Thyroid gland (tissue), 4 donors: Measurements from ENCODE around the gene PRMT2. TPM values are rescaled to one million over a fixed set of nuclear protein-coding genes. Genes with fewer than 3 reads are reported as not detected.
A peak's percentile ranks its signal among the peaks of the same experiment; 100 is the strongest.

ENCODE experiments used
- DNase-seq, 2 donors: peaks; one replicate each; pipeline ENCODE4 v3.0.0-alpha.2; 2019
- H3K27ac ChIP-seq, 3 donors: fragments of 200-600 bp; sonication (generic); 1 replicate in 2 of 3; 2 replicates in 1 of 3; pipeline ENCODE4 v1.5.1; 2016 to 2019; ENCODE audit warnings: mild to moderate bottlenecking in 1 of 3, moderate library complexity in 1 of 3
- H3K27me3 ChIP-seq: fragments of 200-600 bp; sonication (generic); one replicate; pipeline ENCODE4 v1.5.1; 2019
- H3K36me3 ChIP-seq, 2 donors: fragments of 200-600 bp; sonication (generic); one replicate each; pipeline ENCODE4 v1.5.1; 2016 to 2019
- H3K4me1 ChIP-seq, 2 donors: fragments of 200-600 bp; sonication (generic); one replicate each; pipeline ENCODE4 v1.5.1; 2017 to 2019
- H3K4me3 ChIP-seq, 3 donors: fragments of 200-600 bp; sonication (generic); replicated peaks in 1 of 3; 1 replicate in 2 of 3; 2 replicates in 1 of 3; pipeline ENCODE4 v1.5.1; 2016; ENCODE audit warnings: mild to moderate bottlenecking in 1 of 3
- H3K9me3 ChIP-seq: fragments of 200-600 bp; sonication (generic); one replicate; pipeline ENCODE4 v1.5.1; 2017
- POLR2A ChIP-seq, 2 donors: fragments of 450-650 bp; IDR thresholded peaks; one replicate each; pipeline ENCODE4 v1.6.1; 2017; ENCODE audit warnings: antibody characterized with exemption in 2 of 2, mild to moderate bottlenecking in 2 of 2, moderate library complexity in 1 of 2
- WGBS, 2 donors: methylation state at CpG; one replicate each; pipeline ENCODE4 v1.1.5; 2017; 5-methylcytosine and 5-hydroxymethylcytosine counted together
- intact Hi-C: fragments of 100-400 bp; cut with DNase I; formaldehyde crosslinking; loops from one replicate; pipeline ENCODE4 v1.15.1; 2023
- total RNA-seq, 4 donors: library from RNA; depleted of rRNA; stranded (reverse); fragments of >200 nt; gene quantifications; one replicate each; pipeline ENCODE4 v1.2.3, GENCODE V29; 2016
- TF ChIP-seq, protein P1 (sequence below), 6 experiments: fragments of 200-600 bp in 3 of 6; fragments of 450-650 bp in 3 of 6; sonication (generic) in 3 of 6; IDR thresholded peaks; one replicate each; pipeline ENCODE4 v1.5.1; 2016 to 2019; ENCODE audit warnings: antibody characterized with exemption in 6 of 6, mild to moderate bottlenecking in 2 of 6, inconsistent platforms in 1 of 6, moderate library complexity in 1 of 6

Gene PRMT2
- total RNA-seq, 4 donors from 2014 or later = 94.6 to 112 (median 99.4) TPM

GRCh38 chr21:46663754-46664153, 28.3 kb downstream of the PRMT2 start:
- no peaks in the 10 kb centered on the region for H3K27me3 ChIP-seq
- H3K27ac ChIP-seq = no peak overlapping the region
- no peak for DNase-seq
- peaks cover 8 to 13% of the 10 kb centered on the region in 2 donors for H3K36me3 ChIP-seq
- H3K4me1 ChIP-seq = peaks cover 4 to 13% of the 10 kb centered on the region in 2 donors
- TF ChIP-seq, protein P1, sequence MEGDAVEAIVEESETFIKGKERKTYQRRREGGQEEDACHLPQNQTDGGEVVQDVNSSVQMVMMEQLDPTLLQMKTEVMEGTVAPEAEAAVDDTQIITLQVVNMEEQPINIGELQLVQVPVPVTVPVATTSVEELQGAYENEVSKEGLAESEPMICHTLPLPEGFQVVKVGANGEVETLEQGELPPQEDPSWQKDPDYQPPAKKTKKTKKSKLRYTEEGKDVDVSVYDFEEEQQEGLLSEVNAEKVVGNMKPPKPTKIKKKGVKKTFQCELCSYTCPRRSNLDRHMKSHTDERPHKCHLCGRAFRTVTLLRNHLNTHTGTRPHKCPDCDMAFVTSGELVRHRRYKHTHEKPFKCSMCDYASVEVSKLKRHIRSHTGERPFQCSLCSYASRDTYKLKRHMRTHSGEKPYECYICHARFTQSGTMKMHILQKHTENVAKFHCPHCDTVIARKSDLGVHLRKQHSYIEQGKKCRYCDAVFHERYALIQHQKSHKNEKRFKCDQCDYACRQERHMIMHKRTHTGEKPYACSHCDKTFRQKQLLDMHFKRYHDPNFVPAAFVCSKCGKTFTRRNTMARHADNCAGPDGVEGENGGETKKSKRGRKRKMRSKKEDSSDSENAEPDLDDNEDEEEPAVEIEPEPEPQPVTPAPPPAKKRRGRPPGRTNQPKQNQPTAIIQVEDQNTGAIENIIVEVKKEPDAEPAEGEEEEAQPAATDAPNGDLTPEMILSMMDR (IDR thresholded peaks at IDR 0.05) = no peak
- no peak for TF ChIP-seq POLR2A (IDR thresholded peaks at IDR 0.05)
- H3K9me3 ChIP-seq = no peaks in the 10 kb centered on the region
- intact Hi-C loops = no loop called here
- WGBS, 2 donors = 92 to 96% methylated on average over 7 to 8 of the region's 8 CpGs
- H3K4me3 ChIP-seq = no peak overlapping the region

DNA sequence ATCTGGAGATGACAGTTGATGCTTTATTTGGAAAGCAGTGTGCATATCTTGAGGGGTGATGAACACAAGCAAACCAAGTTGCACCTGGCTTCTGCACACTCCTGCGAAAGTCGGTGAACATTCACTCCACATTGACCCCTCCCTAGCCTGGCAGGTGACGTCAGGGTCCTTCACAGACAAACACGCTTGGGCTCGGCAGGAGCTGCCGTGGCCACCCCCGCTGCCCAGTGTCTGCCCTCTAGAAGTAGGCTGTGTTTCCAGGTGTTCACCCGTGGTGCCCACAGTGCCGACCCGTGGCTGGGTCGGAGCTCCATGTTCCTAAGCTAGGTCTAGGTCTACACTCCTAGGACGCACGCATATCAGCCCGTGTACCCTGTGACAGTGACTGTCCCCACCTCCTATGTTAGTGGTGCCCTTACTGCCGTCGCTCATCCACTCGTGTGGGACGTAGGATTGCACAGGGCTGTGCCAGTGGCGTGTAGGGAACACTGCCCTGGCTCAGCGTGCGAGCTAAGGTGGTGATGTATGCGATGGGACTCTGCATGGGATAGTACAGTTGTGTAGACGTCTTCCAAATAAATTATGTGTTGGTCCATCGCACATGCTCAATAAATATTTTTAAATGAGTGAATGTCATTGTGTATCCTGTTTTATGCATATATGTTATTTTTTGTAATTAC, 29.0 kb downstream of the PRMT2 start:
- 96 to 97% methylated on average over 21 to 23 of the region's 24 CpGs for WGBS, 2 donors
- Histone ChIP-seq H3K27ac (no peak overlapping the region), H3K36me3 (peaks cover 8 to 13% of the 10 kb centered on the region in 2 donors), H3K4me1 (peaks cover 4 to 13% of the 10 kb centered on the region in 2 donors), H3K4me3 (no peak overlapping the region), H3K27me3 (no peaks in the 10 kb centered on the region), H3K9me3 (no peaks in the 10 kb centered on the region)
- intact Hi-C loops = no loop called here
- no peak for TF ChIP-seq POLR2A (IDR thresholded peaks at IDR 0.05)
- TF ChIP-seq, protein P1 (IDR thresholded peaks at IDR 0.05) = no peak
- DNase-seq = no peak

DNA sequence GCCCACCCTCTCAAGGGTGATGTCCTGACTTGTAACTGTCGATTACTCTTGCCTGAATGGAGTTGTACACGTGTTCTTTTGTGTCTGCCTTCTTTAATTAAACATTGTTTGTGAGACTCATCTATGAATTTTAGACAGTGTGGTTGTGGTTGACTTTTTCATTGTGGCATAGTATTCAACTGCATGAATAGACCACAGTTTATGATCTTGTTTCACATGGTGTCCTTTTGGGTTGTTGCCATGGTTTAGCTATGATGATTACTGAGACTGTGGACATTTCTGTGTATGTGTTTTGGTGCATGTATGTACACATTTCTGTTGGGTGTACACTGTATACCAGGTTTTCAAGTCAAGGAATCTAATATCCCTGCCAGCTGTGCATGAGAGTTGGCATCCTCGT, 30.1 kb downstream of the PRMT2 start:
- intact Hi-C loops = no loop called here
- Histone ChIP-seq H3K4me1 (peaks cover 4 to 13% of the 10 kb centered on the region in 2 donors), H3K27me3 (no peaks in the 10 kb centered on the region), H3K27ac (no peak overlapping the region), H3K9me3 (no peaks in the 10 kb centered on the region), H3K36me3 (peaks cover 8 to 13% of the 10 kb centered on the region in 2 donors), H3K4me3 (no peak overlapping the region)
- DNase-seq = no peak
- 89 to 92% methylated on average over 3 of the region's 3 CpGs for WGBS, 2 donors
- TF ChIP-seq POLR2A (IDR thresholded peaks at IDR 0.05) = no peak

DNA sequence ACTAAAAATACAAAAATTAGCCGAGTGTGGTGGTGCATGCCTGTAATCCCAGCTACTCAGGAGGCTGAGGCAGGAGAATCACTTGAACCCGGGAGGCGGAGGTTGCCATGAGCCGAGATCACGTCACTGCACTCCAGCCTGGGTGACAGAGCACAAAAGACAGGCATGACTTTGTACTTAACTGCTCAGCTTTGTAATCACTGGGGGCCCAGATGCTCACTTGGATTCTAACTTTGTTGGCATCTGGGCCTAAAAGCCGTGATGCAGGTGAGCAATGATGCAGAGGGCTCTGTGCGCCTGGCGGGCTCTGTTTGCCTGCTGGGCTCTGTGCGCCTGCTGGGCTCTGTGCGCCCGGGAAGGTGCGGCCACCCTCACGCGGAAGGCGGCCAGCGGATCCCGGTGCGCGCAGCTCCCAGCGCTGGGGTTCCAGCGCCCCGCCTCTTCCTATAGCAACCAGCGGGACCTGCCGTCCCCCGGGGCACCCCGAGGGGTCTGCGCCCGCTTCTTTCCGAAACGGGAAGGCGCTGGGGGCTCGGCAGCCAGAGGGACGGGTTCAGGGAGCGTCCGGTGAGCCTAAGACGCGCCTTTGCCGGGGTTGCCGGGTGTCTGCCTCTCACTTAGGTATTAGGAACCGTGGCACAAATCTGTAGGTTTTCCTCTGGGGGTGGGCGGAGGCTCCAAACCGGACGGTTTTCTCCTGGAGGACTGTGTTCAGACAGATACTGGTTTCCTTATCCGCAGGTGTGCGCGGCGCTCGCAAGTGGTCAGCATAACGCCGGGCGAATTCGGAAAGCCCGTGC, 31.7 kb downstream of the PRMT2 start:
- no peak for DNase-seq
- Histone ChIP-seq H3K27ac (no peak overlapping the region), H3K4me1 (peaks cover 4 to 13% of the 10 kb centered on the region in 2 donors), H3K36me3 (peaks cover 8 to 13% of the 10 kb centered on the region in 2 donors), H3K27me3 (no peaks in the 10 kb centered on the region), H3K9me3 (no peaks in the 10 kb centered on the region), H3K4me3 (peak overlapping the region in 1 of 3 donors; percentile 10)
- TF ChIP-seq, protein P1 (IDR thresholded peaks at IDR 0.05) = no peak
- TF ChIP-seq POLR2A (IDR thresholded peaks at IDR 0.05) = no peak
- WGBS, 2 donors = 8 to 17% methylated on average over 28 to 30 of the region's 53 CpGs
- intact Hi-C loops = no loop called here

DNA sequence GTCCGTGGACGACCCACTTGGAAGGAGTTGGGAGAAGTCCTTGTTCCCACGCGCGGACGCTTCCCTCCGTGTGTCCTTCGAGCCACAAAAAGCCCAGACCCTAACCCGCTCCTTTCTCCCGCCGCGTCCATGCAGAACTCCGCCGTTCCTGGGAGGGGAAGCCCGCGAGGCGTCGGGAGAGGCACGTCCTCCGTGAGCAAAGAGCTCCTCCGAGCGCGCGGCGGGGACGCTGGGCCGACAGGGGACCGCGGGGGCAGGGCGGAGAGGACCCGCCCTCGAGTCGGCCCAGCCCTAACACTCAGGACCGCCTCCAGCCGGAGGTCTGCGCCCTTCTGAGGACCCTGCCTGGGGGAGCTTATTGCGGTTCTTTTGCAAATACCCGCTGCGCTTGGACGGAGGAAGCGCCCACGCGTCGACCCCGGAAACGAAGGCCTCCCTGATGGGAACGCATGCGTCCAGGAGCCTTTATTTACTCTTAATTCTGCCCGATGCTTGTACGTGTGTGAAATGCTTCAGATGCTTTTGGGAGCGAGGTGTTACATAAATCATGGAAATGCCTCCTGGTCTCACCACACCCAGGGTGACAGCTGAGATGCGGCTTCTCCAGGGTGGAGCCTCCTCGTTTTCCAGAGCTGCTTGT, 32.4 kb downstream of the PRMT2 start:
- no peak for TF ChIP-seq POLR2A (IDR thresholded peaks at IDR 0.05)
- TF ChIP-seq, protein P1 (IDR thresholded peaks at IDR 0.05) = no peak
- intact Hi-C loops = no loop called here
- peaks cover 8 to 13% of the 10 kb centered on the region in 2 donors for H3K36me3 ChIP-seq
- H3K4me1 ChIP-seq = peaks cover 4 to 13% of the 10 kb centered on the region in 2 donors
- H3K9me3 ChIP-seq = no peaks in the 10 kb centered on the region
- WGBS, 2 donors = 0 to 1% methylated on average over 7 to 26 of the region's 53 CpGs
- no peaks in the 10 kb centered on the region for H3K27me3 ChIP-seq
- no peak overlapping the region for H3K27ac ChIP-seq
- peak overlapping the region in 1 of 3 donors; percentile 10 for H3K4me3 ChIP-seq
- DNase-seq = no peak
